ENCODE data around the gene PAK6. TPM values are rescaled to one million over a fixed set of nuclear protein-coding genes. Genes with fewer than 3 reads are reported as not detected.
A peak's percentile ranks its signal among the peaks of the same experiment; 100 is the strongest.

The PAK6 gene
- total RNA-seq, 1 donor from 2014 or later: not detected

- TF ChIP-seq, protein P1, sequence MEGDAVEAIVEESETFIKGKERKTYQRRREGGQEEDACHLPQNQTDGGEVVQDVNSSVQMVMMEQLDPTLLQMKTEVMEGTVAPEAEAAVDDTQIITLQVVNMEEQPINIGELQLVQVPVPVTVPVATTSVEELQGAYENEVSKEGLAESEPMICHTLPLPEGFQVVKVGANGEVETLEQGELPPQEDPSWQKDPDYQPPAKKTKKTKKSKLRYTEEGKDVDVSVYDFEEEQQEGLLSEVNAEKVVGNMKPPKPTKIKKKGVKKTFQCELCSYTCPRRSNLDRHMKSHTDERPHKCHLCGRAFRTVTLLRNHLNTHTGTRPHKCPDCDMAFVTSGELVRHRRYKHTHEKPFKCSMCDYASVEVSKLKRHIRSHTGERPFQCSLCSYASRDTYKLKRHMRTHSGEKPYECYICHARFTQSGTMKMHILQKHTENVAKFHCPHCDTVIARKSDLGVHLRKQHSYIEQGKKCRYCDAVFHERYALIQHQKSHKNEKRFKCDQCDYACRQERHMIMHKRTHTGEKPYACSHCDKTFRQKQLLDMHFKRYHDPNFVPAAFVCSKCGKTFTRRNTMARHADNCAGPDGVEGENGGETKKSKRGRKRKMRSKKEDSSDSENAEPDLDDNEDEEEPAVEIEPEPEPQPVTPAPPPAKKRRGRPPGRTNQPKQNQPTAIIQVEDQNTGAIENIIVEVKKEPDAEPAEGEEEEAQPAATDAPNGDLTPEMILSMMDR (IDR thresholded peaks at IDR 0.05; ENCODE audit: partially characterized antibody, unreplicated experiment): no peak
- Mint-ChIP-seq H3K9me3 (ENCODE audit: unreplicated experiment) (peaks cover 10% of the 10 kb centered on the region), H3K36me3 (ENCODE audit: unreplicated experiment) (no peaks in the 10 kb centered on the region), H3K27ac (ENCODE audit: unreplicated experiment) (no peak overlapping the region), H3K4me3 (ENCODE audit: unreplicated experiment) (peak overlapping the region; percentile 76), H3K27me3 (ENCODE audit: unreplicated experiment) (peaks cover 6% of the 10 kb centered on the region), H3K4me1 (ENCODE audit: low read depth, unreplicated experiment) (peaks cover 51% of the 10 kb centered on the region)
- no peak for DNase-seq
These were observed 86.3 kb downstream of the PAK6 start for GRCh38 chr15:40325188-40325587.

DNA sequence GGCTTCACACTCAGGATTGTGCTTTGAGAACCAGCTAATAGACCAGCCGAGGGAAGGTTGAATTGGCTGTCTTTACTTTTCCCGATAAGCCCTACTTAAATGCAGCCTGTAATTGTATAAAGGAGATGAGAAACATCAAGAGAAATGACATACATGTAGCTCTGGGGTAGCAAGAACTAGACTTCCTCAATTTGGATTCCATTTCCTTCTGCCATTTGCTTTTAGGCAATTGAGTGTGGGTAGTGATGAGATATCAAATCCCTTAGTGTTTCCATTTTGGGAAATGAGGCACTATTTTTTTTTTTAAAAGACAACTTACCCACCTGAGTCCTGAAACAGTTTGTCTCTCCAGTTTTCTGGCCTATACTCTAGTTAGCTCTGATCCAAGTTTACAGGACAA, 86.8 kb downstream of the PAK6 start:
- peaks cover 56% of the 10 kb centered on the region for H3K4me1 Mint-ChIP-seq (ENCODE audit: low read depth, unreplicated experiment)
- no peak overlapping the region for H3K27ac Mint-ChIP-seq (ENCODE audit: unreplicated experiment)
- no peak for DNase-seq
- TF ChIP-seq, protein P1 (IDR thresholded peaks at IDR 0.05; ENCODE audit: partially characterized antibody, unreplicated experiment): no peak
- H3K36me3 Mint-ChIP-seq (ENCODE audit: unreplicated experiment): no peaks in the 10 kb centered on the region
- H3K4me3 Mint-ChIP-seq (ENCODE audit: unreplicated experiment): no peak overlapping the region
- H3K9me3 Mint-ChIP-seq (ENCODE audit: unreplicated experiment): peaks cover 10% of the 10 kb centered on the region
- peaks cover 6% of the 10 kb centered on the region for H3K27me3 Mint-ChIP-seq (ENCODE audit: unreplicated experiment)

Other genes starting within 250 kb of the PAK6 start
- gene SRP14, start 199.9 kb upstream of the PAK6 start, total RNA-seq (ENCODE audit: unreplicated experiment): 246 TPM
- gene BMF, start 130.2 kb upstream of the PAK6 start, total RNA-seq (ENCODE audit: unreplicated experiment): 11.3 TPM
- gene BUB1B, start 78.0 kb upstream of the PAK6 start, total RNA-seq (ENCODE audit: unreplicated experiment): 16.5 TPM
- not detected for gene ANKRD63, start 44.0 kb downstream of the PAK6 start, total RNA-seq (ENCODE audit: unreplicated experiment)
- 2.6 TPM for gene PLCB2, start 68.9 kb downstream of the PAK6 start, total RNA-seq (ENCODE audit: unreplicated experiment)
- 15.9 TPM for gene INAFM2, start 84.6 kb downstream of the PAK6 start, total RNA-seq (ENCODE audit: unreplicated experiment)
- 0.49 TPM for gene CCDC9B, start 101.9 kb downstream of the PAK6 start, total RNA-seq (ENCODE audit: unreplicated experiment)
- gene PHGR1, start 112.0 kb downstream of the PAK6 start, total RNA-seq (ENCODE audit: unreplicated experiment): not detected
- 44.3 TPM for gene DISP2, start 119.2 kb downstream of the PAK6 start, total RNA-seq (ENCODE audit: unreplicated experiment)
- gene KNSTRN, start 143.7 kb downstream of the PAK6 start, total RNA-seq (ENCODE audit: unreplicated experiment): 62.9 TPM
- gene IVD, start 166.7 kb downstream of the PAK6 start, total RNA-seq (ENCODE audit: unreplicated experiment): 44.3 TPM
- gene BAHD1, start 201.9 kb downstream of the PAK6 start, total RNA-seq (ENCODE audit: unreplicated experiment): 29.9 TPM
- 3.9 TPM for gene CHST14, start 231.9 kb downstream of the PAK6 start, total RNA-seq (ENCODE audit: unreplicated experiment)

Data from glutamatergic neuron (in vitro differentiated cells).